Measurements from ENCODE around the gene KRTAP6-2. TPM values are rescaled to one million over a fixed set of nuclear protein-coding genes. Genes with fewer than 3 reads are reported as not detected.

The KRTAP6-2 gene
- polyA plus RNA-seq, 1 of the 3 experiments (the other 2 are of a cell fraction): not detected

- no peak within 1 kb of the TSS for H2AFZ ChIP-seq (ENCODE audit: low read depth)
- H3K9ac ChIP-seq: no peak within 1 kb of the TSS
- H3F3A ChIP-seq (replicated peaks; ENCODE audit: insufficient read depth): no peaks in the 10 kb centered on the region
- H4K20me1 ChIP-seq (ENCODE audit: insufficient read depth): no peaks in the 10 kb centered on the region
- TF ChIP-seq NFIC (IDR thresholded peaks at IDR 0.05; ENCODE audit: borderline replicate concordance): no peak
- TF ChIP-seq CHD2 (IDR thresholded peaks at IDR 0.05; ENCODE audit: low read length, partially characterized antibody): no peak
- TF ChIP-seq SMC3 (IDR thresholded peaks at IDR 0.05; ENCODE audit: low read depth, low read length): no peak
- TF ChIP-seq, protein P1, sequence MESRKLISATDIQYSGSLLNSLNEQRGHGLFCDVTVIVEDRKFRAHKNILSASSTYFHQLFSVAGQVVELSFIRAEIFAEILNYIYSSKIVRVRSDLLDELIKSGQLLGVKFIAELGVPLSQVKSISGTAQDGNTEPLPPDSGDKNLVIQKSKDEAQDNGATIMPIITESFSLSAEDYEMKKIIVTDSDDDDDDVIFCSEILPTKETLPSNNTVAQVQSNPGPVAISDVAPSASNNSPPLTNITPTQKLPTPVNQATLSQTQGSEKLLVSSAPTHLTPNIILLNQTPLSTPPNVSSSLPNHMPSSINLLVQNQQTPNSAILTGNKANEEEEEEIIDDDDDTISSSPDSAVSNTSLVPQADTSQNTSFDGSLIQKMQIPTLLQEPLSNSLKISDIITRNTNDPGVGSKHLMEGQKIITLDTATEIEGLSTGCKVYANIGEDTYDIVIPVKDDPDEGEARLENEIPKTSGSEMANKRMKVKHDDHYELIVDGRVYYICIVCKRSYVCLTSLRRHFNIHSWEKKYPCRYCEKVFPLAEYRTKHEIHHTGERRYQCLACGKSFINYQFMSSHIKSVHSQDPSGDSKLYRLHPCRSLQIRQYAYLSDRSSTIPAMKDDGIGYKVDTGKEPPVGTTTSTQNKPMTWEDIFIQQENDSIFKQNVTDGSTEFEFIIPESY (IDR thresholded peaks at IDR 0.05; ENCODE audit: borderline replicate concordance, low read depth): no peak
- TF ChIP-seq TCF12 (IDR thresholded peaks at IDR 0.05): no peak
- TF ChIP-seq EZH2phosphoT487 (IDR thresholded peaks at IDR 0.05; ENCODE audit: borderline replicate concordance, low read depth): no peak
- TF ChIP-seq, protein P2, sequence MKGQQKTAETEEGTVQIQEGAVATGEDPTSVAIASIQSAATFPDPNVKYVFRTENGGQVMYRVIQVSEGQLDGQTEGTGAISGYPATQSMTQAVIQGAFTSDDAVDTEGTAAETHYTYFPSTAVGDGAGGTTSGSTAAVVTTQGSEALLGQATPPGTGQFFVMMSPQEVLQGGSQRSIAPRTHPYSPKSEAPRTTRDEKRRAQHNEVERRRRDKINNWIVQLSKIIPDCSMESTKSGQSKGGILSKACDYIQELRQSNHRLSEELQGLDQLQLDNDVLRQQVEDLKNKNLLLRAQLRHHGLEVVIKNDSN (IDR thresholded peaks at IDR 0.05; ENCODE audit: borderline replicate concordance, low read depth): no peak
- TF ChIP-seq MAX (IDR thresholded peaks at IDR 0.05; ENCODE audit: low read depth): no peak
- TF ChIP-seq RFX5 (IDR thresholded peaks at IDR 0.05; ENCODE audit: low read length): no peak
- TF ChIP-seq MEF2A (IDR thresholded peaks at IDR 0.05; ENCODE audit: borderline replicate concordance, low read depth): no peak
- no peak for TF ChIP-seq RCOR1 (IDR thresholded peaks at IDR 0.05; ENCODE audit: low read length)
- no peak for TF ChIP-seq YY1 (IDR thresholded peaks at IDR 0.05; ENCODE audit: low read depth)
- TF ChIP-seq JUND (IDR thresholded peaks at IDR 0.05): no peak
- TF ChIP-seq TEAD4 (IDR thresholded peaks at IDR 0.05; ENCODE audit: borderline replicate concordance, insufficient read depth): no peak
- TF ChIP-seq FOXM1 (IDR thresholded peaks at IDR 0.05; ENCODE audit: low read depth): no peak
- no peak for TF ChIP-seq EP300 (IDR thresholded peaks at IDR 0.05; ENCODE audit: borderline replicate concordance in 1 of 2, low read depth in 1 of 2, low read length in 1 of 2)
- TF ChIP-seq RXRA (IDR thresholded peaks at IDR 0.05; ENCODE audit: borderline replicate concordance, low read depth): no peak
- no peak for TF ChIP-seq ELF1 (IDR thresholded peaks at IDR 0.05)
- TF ChIP-seq, protein P3, sequence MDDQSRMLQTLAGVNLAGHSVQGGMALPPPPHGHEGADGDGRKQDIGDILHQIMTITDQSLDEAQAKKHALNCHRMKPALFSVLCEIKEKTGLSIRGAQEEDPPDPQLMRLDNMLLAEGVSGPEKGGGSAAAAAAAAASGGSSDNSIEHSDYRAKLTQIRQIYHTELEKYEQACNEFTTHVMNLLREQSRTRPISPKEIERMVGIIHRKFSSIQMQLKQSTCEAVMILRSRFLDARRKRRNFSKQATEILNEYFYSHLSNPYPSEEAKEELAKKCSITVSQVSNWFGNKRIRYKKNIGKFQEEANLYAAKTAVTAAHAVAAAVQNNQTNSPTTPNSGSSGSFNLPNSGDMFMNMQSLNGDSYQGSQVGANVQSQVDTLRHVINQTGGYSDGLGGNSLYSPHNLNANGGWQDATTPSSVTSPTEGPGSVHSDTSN (IDR thresholded peaks at IDR 0.05): no peak
- TF ChIP-seq GABPA (IDR thresholded peaks at IDR 0.05; ENCODE audit: low read depth): no peak
- ChIA-PET CTCF (no interaction called here), POLR2A (no interaction called here)
- no peak within 1 kb of the TSS for H3K4me3 ChIP-seq (ENCODE audit: low read depth in 2 of 2, low read length in 1 of 2)
- no peaks in the 10 kb centered on the region for H3K79me2 ChIP-seq (ENCODE audit: insufficient read depth)
- 0% methylated on average over 1 of the region's 2 CpGs for WGBS (ENCODE audit: low lambda C conversion rate)
- H3K9me3 ChIP-seq: no peaks in the 10 kb centered on the region
- no peaks in the 10 kb centered on the region for H3K9me2 ChIP-seq
- DNase-seq: no peak
- no peaks in the 10 kb centered on the region for H3K4me1 ChIP-seq (ENCODE audit: control insufficient read depth in 1 of 2, insufficient read depth in 2 of 2, low read depth in 1 of 2, low read length in 1 of 2)
- no peaks in the 10 kb centered on the region for H3K27me3 ChIP-seq (ENCODE audit: insufficient read depth)
- H3K36me3 ChIP-seq (replicated peaks in 1 of 2; ENCODE audit: control insufficient read depth in 1 of 2, insufficient read depth in 2 of 2, low read length in 1 of 2): no peaks in the 10 kb centered on the region
- H3K4me2 ChIP-seq: no peak within 1 kb of the TSS
- no peak within 1 kb of the TSS for H3K27ac ChIP-seq (ENCODE audit: low read depth in 2 of 2, low read length in 1 of 2)
Observed at GRCh38 chr21:30561264-30561895, 37.3 kb downstream of the KRTAP6-2 start, which contains the start of gene KRTAP19-7. TSS of gene KRTAP19-7 (minus strand) at chr21:30561314. CDS start at chr21:30561289, 25 bp downstream.
